ENCODE results near the gene ARID5A. TPM values are rescaled to one million over a fixed set of nuclear protein-coding genes. Genes with fewer than 3 reads are reported as not detected.

The ARID5A gene
- total RNA-seq, 1 donor from 2014 or later, result 4.1 TPM

GRCh38 chr2:96514521-96514920 is 22.0 kb upstream of the ARID5A start:
- peaks cover 17% of the 10 kb centered on the region for H3K9me3 Mint-ChIP-seq
- H3K4me1 Mint-ChIP-seq, result no peaks in the 10 kb centered on the region
- H3K27ac Mint-ChIP-seq, result no peak overlapping the region
- H3K4me3 Mint-ChIP-seq, result no peak overlapping the region
- peaks cover 22% of the 10 kb centered on the region for H3K27me3 Mint-ChIP-seq (ENCODE audit: low read depth)
- DNase-seq (ENCODE audit: low spot score in 2 of 2, unreplicated experiment in 2 of 2), result no peak
- TF ChIP-seq CTCF (IDR thresholded peaks at IDR 0.05; ENCODE audit: unreplicated experiment), result no peak
- H3K36me3 Mint-ChIP-seq, result no peaks in the 10 kb centered on the region

- Mint-ChIP-seq H3K4me1 (no peaks in the 10 kb centered on the region), H3K27me3 (ENCODE audit: low read depth) (peaks cover 5% of the 10 kb centered on the region), H3K9me3 (peaks cover 17% of the 10 kb centered on the region), H3K27ac (no peak overlapping the region), H3K36me3 (no peaks in the 10 kb centered on the region), H3K4me3 (no peak overlapping the region)
- TF ChIP-seq CTCF (IDR thresholded peaks at IDR 0.05; ENCODE audit: unreplicated experiment), result no peak
- no peak for DNase-seq (ENCODE audit: low spot score in 2 of 2, unreplicated experiment in 2 of 2)
These were observed 19.5 kb upstream of the ARID5A start for GRCh38 chr2:96517079-96517478.

GRCh38 chr2:96520231-96520630 is 16.3 kb upstream of the ARID5A start:
- no peak for DNase-seq (ENCODE audit: low spot score in 2 of 2, unreplicated experiment in 2 of 2)
- peaks cover 6% of the 10 kb centered on the region for H3K4me1 Mint-ChIP-seq
- no peak for TF ChIP-seq CTCF (IDR thresholded peaks at IDR 0.05; ENCODE audit: unreplicated experiment)
- H3K4me3 Mint-ChIP-seq, result no peak overlapping the region
- H3K27ac Mint-ChIP-seq, result no peak overlapping the region
- peaks cover 24% of the 10 kb centered on the region for H3K27me3 Mint-ChIP-seq (ENCODE audit: low read depth)
- peaks cover 17% of the 10 kb centered on the region for H3K9me3 Mint-ChIP-seq
- H3K36me3 Mint-ChIP-seq, result no peaks in the 10 kb centered on the region

- Mint-ChIP-seq H3K4me3 (no peak overlapping the region), H3K27ac (no peak overlapping the region), H3K36me3 (no peaks in the 10 kb centered on the region), H3K27me3 (ENCODE audit: low read depth) (peaks cover 28% of the 10 kb centered on the region), H3K9me3 (peaks cover 17% of the 10 kb centered on the region), H3K4me1 (peaks cover 6% of the 10 kb centered on the region)
- TF ChIP-seq CTCF (IDR thresholded peaks at IDR 0.05; ENCODE audit: unreplicated experiment), result no peak
- DNase-seq (ENCODE audit: low spot score in 2 of 2, unreplicated experiment in 2 of 2), result no peak
These were observed 15.9 kb upstream of the ARID5A start for GRCh38 chr2:96520697-96521096.

GRCh38 chr2:96521219-96521618 is 15.3 kb upstream of the ARID5A start:
- peaks cover 33% of the 10 kb centered on the region for H3K27me3 Mint-ChIP-seq (ENCODE audit: low read depth)
- no peak overlapping the region for H3K4me3 Mint-ChIP-seq
- peaks cover 6% of the 10 kb centered on the region for H3K4me1 Mint-ChIP-seq
- no peak for TF ChIP-seq CTCF (IDR thresholded peaks at IDR 0.05; ENCODE audit: unreplicated experiment)
- no peaks in the 10 kb centered on the region for H3K36me3 Mint-ChIP-seq
- peaks cover 17% of the 10 kb centered on the region for H3K9me3 Mint-ChIP-seq
- no peak for DNase-seq (ENCODE audit: low spot score in 2 of 2, unreplicated experiment in 2 of 2)
- no peak overlapping the region for H3K27ac Mint-ChIP-seq
